IMR-90 (cell line): ENCODE measurements around the gene BCL2. TPM values are rescaled to one million over a fixed set of nuclear protein-coding genes. Genes with fewer than 3 reads are reported as not detected.

Source experiments
- ATAC-seq: fragments of 200-7000 bp; cut with Tn5 transposase; 2 replicates; pipeline ENCODE4 v1.9.1; 2020; ENCODE audit warnings: low read depth, mild to moderate bottlenecking, moderate library complexity
- BruUV-seq: library from RNA; stranded (reverse); fragments of 400-500 nt; replicated peaks from 2 replicates; lab custom pipeline; 2021; lab: Mats Ljungman, UMichigan
- CTCF ChIA-PET: fragments of 300-600 bp; formaldehyde crosslinking; extraction: SDS; loops from one replicate; lab custom pipeline; 2021; ENCODE audit warnings: antibody characterized with exemption; lab: Yijun Ruan, JAX
- POLR2A ChIA-PET: fragments of 300-600 bp; sonication (Branson Sonifier 250); formaldehyde crosslinking; loops from one replicate; lab custom pipeline; 2022; ENCODE audit warnings: antibody characterized with exemption; ENCODE audit not compliant: unreplicated experiment; lab: Charles Lee
- DNase-seq: peaks from one replicate; pipeline ENCODE4 v3.0.0; 2013
- H2AFZ ChIP-seq: replicated peaks from 2 replicates; pipeline ENCODE3; 2013; ENCODE audit warnings: low read length, mild to moderate bottlenecking; ENCODE audit not compliant: poor library complexity
- H2AK5ac ChIP-seq: 2 replicates; pipeline ENCODE4 v1.6.1; 2013; ENCODE audit warnings: low read depth, low read length, inconsistent platforms
- H2AK9ac ChIP-seq: replicated peaks from 2 replicates; pipeline ENCODE3; 2013; ENCODE audit warnings: mild to moderate bottlenecking, low read depth, low read length, moderate library complexity; ENCODE audit not compliant: poor library complexity
- H2BK120ac ChIP-seq: 2 replicates; pipeline ENCODE4 v1.6.1; 2013; ENCODE audit warnings: low read depth, low read length, inconsistent platforms
- H2BK15ac ChIP-seq: 3 replicates; pipeline ENCODE4 v1.6.1; 2013; ENCODE audit warnings: low read depth, low read length, inconsistent platforms
- H2BK20ac ChIP-seq: 2 replicates; pipeline ENCODE4 v1.6.1; 2013; ENCODE audit warnings: low read depth, mild to moderate bottlenecking, inconsistent platforms, low read length, moderate library complexity
- H2BK5ac ChIP-seq: 2 replicates; pipeline ENCODE4 v1.6.1; 2013; ENCODE audit warnings: mild to moderate bottlenecking, low read depth, low read length, inconsistent platforms; ENCODE audit not compliant: poor library complexity, severe bottlenecking
- H3K14ac ChIP-seq: replicated peaks from 2 replicates; pipeline ENCODE4 v1.6.1; 2013; ENCODE audit warnings: low read depth, low read length, inconsistent platforms
- H3K18ac ChIP-seq: 2 replicates; pipeline ENCODE4 v1.6.1; 2013; ENCODE audit warnings: low read depth, low read length, control low read depth
- H3K23ac ChIP-seq: 2 replicates; pipeline ENCODE4 v1.6.1; 2013; ENCODE audit warnings: low read depth, low read length, inconsistent platforms
- H3K27ac ChIP-seq: 2 replicates; pipeline ENCODE4 v1.5.1; 2013; ENCODE audit warnings: mild to moderate bottlenecking, control low read depth, low read length; ENCODE audit not compliant: insufficient read depth
- H3K27me3 ChIP-seq: 2 replicates; pipeline ENCODE4 v1.6.1; 2013; ENCODE audit warnings: low read length; ENCODE audit not compliant: control insufficient read depth, insufficient read depth
- H3K36me3 ChIP-seq: 2 replicates; pipeline ENCODE4 v1.6.1; 2013; ENCODE audit warnings: low read length, mixed read lengths; ENCODE audit not compliant: control insufficient read depth, insufficient read depth
- H3K4ac ChIP-seq: 2 replicates; pipeline ENCODE4 v1.6.1; 2013; ENCODE audit warnings: low read depth, low read length, inconsistent platforms
- H3K4me1 ChIP-seq: 2 replicates; pipeline ENCODE4 v1.6.1; 2013; ENCODE audit warnings: low read length, mixed read lengths; ENCODE audit not compliant: control insufficient read depth, insufficient read depth
- H3K4me2 ChIP-seq: 2 replicates; pipeline ENCODE4 v1.6.1; 2013; ENCODE audit warnings: low read depth, mild to moderate bottlenecking, control low read depth, low read length, moderate library complexity
- H3K4me3 ChIP-seq: 2 replicates; pipeline ENCODE4 v1.5.1; 2013; ENCODE audit warnings: low read depth, mild to moderate bottlenecking, control low read depth, low read length, moderate library complexity; ENCODE audit not compliant: insufficient read depth
- H3K56ac ChIP-seq: 2 replicates; pipeline ENCODE4 v1.6.1; 2013; ENCODE audit warnings: low read length, inconsistent platforms; ENCODE audit not compliant: insufficient read depth; ENCODE audit errors: extremely low read depth
- H3K79me1 ChIP-seq, 2 experiments: 2 replicates each; pipeline ENCODE4 v1.6.1; 2013; ENCODE audit warnings: low read length in 2 of 2, inconsistent platforms in 1 of 2, low read depth in 1 of 2
- H3K9ac ChIP-seq: 2 replicates; pipeline ENCODE4 v1.6.1; 2013; ENCODE audit warnings: low read depth, low read length, control low read depth
- H3K9me1 ChIP-seq: 2 replicates; pipeline ENCODE4 v1.6.1; 2013; ENCODE audit warnings: low read length, inconsistent platforms; ENCODE audit not compliant: insufficient read depth
- H3K9me3 ChIP-seq: 2 replicates; pipeline ENCODE4 v1.6.1; 2013; ENCODE audit warnings: low read length; ENCODE audit not compliant: control insufficient read depth, insufficient read depth
- H4K20me1 ChIP-seq: 2 replicates; pipeline ENCODE4 v1.6.1; 2013; ENCODE audit warnings: low read length, inconsistent platforms; ENCODE audit not compliant: insufficient read depth
- H4K5ac ChIP-seq: 2 replicates; pipeline ENCODE4 v1.6.1; 2013; ENCODE audit warnings: mild to moderate bottlenecking, low read depth, low read length, control low read depth
- H4K8ac ChIP-seq, 2 experiments: 2 replicates each; pipeline ENCODE4 v1.6.1; 2013; ENCODE audit warnings: low read depth in 2 of 2, low read length in 2 of 2, control low read depth in 1 of 2, inconsistent platforms in 1 of 2
- H4K91ac ChIP-seq: 2 replicates; pipeline ENCODE4 v1.6.1; 2013; ENCODE audit warnings: low read depth, low read length, inconsistent platforms; ENCODE audit not compliant: insufficient read depth
- BHLHE40 ChIP-seq: fragments of 150-350 bp; IDR thresholded peaks from 2 replicates; pipeline ENCODE4 v1.6.1; 2016; ENCODE audit warnings: mild to moderate bottlenecking, low read depth, low read length
- CEBPB ChIP-seq: IDR thresholded peaks from 2 replicates; pipeline ENCODE4 v1.6.1; 2012; ENCODE audit warnings: low read depth, low read length, improper control_type of control experiment
- CHD1 ChIP-seq: IDR thresholded peaks from 2 replicates; pipeline ENCODE4 v1.6.1; 2012; ENCODE audit warnings: low read depth, low read length, improper control_type of control experiment
- FOS ChIP-seq: fragments of 150-350 bp; IDR thresholded peaks from 2 replicates; pipeline ENCODE4 v1.6.1; 2016; ENCODE audit warnings: low read depth, low read length
- MAFK ChIP-seq: IDR thresholded peaks from 2 replicates; pipeline ENCODE4 v1.6.1; 2012; ENCODE audit warnings: low read depth, low read length, improper control_type of control experiment
- MXI1 ChIP-seq: IDR thresholded peaks from 2 replicates; pipeline ENCODE4 v1.6.1; 2012; ENCODE audit warnings: low read depth, mild to moderate bottlenecking, low read length, moderate library complexity, borderline replicate concordance
- POLR2A ChIP-seq: IDR thresholded peaks from 2 replicates; pipeline ENCODE4 v1.6.1; 2012; ENCODE audit warnings: mild to moderate bottlenecking, low read depth, low read length
- RAD21 ChIP-seq: IDR thresholded peaks from 2 replicates; pipeline ENCODE4 v1.6.1; 2012; ENCODE audit warnings: low read length, improper control_type of control experiment
- RFX5 ChIP-seq: IDR thresholded peaks from 2 replicates; pipeline ENCODE4 v1.8.0; 2012; ENCODE audit warnings: low read depth, mild to moderate bottlenecking, low read length, moderate library complexity
- WGBS, 2 experiments: methylation state at CpG; one replicate each; pipeline versions ENCODE4 v1.1.5 to v1.1.7; 2013; ENCODE audit warnings: missing lambda C conversion rate in 2 of 2; ENCODE audit not compliant: insufficient read length in 1 of 2; ENCODE audit errors: extremely low coverage in 2 of 2; 5-methylcytosine and 5-hydroxymethylcytosine counted together
- dilution Hi-C: fragments of 300-500 bp; cut with HindIII; formaldehyde crosslinking; loops from one replicate; pipeline ENCODE4 v1.14.3; 2018; ENCODE audit warnings: low sequenced_read_pairs; ENCODE audit not compliant: unreplicated experiment
- in situ Hi-C: fragments of 300-500 bp; cut with MboI; formaldehyde crosslinking; loops from 3 replicates; pipeline ENCODE4 v1.14.3; 2019; ENCODE audit warnings: low sequenced_read_pairs, inconsistent platforms, mixed read lengths
- intact Hi-C: fragments of 100-400 bp; cut with micrococcal nuclease; formaldehyde crosslinking; loops from 2 replicates; pipeline ENCODE4 v1.10.0; 2022
- polyA plus RNA-seq, 3 experiments: library from polyadenylated mRNA; depleted of rRNA; stranded (reverse); fragments of >200 nt; gene quantifications; 2 replicates each; pipeline ENCODE4 v1.2.3, GENCODE V29; 2012; ENCODE audit warnings: low replicate concordance in 1 of 3
- total RNA-seq: library from RNA; depleted of rRNA; stranded (reverse); fragments of >200 nt; gene quantifications from 2 replicates; pipeline ENCODE4 v1.2.3, GENCODE V29; 2012
- TF ChIP-seq, protein P1 (sequence below): fragments of 150-350 bp; IDR thresholded peaks from 2 replicates; pipeline ENCODE4 v1.6.1; 2017; ENCODE audit warnings: mild to moderate bottlenecking, antibody characterized with exemption, low read length, low read depth
- TF ChIP-seq, protein P2 (sequence below): conservative IDR thresholded peaks from 2 replicates; pipeline ENCODE4 v1.5.1; 2012; ENCODE audit warnings: mild to moderate bottlenecking, low read depth, low read length, improper control_type of control experiment
- TF ChIP-seq, protein P3 (sequence below): fragments of 150-350 bp; IDR thresholded peaks from 2 replicates; pipeline ENCODE4 v1.6.1; 2016; ENCODE audit warnings: low read depth, mild to moderate bottlenecking, low read length, moderate library complexity, borderline replicate concordance

BCL2 gene
- total and polyA plus RNA-seq, 2 of the 4 experiments (the other 2 are of a cell fraction) = 0.24 to 0.54 TPM

DNA sequence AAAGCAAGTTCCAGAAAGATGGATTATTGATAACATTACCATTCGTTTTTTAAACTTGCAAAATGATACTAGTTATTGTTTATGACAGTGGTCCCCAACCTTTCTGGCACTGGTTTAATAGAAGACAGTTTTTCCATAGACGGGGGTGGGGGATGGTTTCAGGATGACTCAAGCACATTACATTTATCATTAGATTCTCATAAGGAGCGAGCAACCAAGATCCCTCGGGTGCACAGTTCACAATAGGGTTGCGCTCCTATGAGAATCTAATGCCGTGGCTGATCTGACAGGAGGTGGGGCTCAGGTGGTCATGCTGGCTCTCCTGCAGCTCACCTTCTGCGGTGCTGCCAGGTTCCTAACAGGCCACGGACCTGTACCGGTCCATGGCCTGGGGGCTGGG is 86.2 kb downstream of the BCL2 start:
- H3K27me3 ChIP-seq = no peaks in the 10 kb centered on the region; the same call in none of the 2 replicates
- H2BK20ac ChIP-seq = no peak overlapping the region
- no peak for TF ChIP-seq CHD1
- TF ChIP-seq CEBPB = no peak
- TF ChIP-seq RFX5 = no peak
- TF ChIP-seq, protein P1, sequence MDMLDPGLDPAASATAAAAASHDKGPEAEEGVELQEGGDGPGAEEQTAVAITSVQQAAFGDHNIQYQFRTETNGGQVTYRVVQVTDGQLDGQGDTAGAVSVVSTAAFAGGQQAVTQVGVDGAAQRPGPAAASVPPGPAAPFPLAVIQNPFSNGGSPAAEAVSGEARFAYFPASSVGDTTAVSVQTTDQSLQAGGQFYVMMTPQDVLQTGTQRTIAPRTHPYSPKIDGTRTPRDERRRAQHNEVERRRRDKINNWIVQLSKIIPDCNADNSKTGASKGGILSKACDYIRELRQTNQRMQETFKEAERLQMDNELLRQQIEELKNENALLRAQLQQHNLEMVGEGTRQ = no peak
- TF ChIP-seq BHLHE40 = no peak
- no peak for TF ChIP-seq MXI1
- TF ChIP-seq FOS = no peak
- no peak for TF ChIP-seq MAFK
- TF ChIP-seq, protein P2, sequence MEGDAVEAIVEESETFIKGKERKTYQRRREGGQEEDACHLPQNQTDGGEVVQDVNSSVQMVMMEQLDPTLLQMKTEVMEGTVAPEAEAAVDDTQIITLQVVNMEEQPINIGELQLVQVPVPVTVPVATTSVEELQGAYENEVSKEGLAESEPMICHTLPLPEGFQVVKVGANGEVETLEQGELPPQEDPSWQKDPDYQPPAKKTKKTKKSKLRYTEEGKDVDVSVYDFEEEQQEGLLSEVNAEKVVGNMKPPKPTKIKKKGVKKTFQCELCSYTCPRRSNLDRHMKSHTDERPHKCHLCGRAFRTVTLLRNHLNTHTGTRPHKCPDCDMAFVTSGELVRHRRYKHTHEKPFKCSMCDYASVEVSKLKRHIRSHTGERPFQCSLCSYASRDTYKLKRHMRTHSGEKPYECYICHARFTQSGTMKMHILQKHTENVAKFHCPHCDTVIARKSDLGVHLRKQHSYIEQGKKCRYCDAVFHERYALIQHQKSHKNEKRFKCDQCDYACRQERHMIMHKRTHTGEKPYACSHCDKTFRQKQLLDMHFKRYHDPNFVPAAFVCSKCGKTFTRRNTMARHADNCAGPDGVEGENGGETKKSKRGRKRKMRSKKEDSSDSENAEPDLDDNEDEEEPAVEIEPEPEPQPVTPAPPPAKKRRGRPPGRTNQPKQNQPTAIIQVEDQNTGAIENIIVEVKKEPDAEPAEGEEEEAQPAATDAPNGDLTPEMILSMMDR = no peak
- TF ChIP-seq RAD21 = no peak
- TF ChIP-seq POLR2A = no peak
- TF ChIP-seq, protein P3, sequence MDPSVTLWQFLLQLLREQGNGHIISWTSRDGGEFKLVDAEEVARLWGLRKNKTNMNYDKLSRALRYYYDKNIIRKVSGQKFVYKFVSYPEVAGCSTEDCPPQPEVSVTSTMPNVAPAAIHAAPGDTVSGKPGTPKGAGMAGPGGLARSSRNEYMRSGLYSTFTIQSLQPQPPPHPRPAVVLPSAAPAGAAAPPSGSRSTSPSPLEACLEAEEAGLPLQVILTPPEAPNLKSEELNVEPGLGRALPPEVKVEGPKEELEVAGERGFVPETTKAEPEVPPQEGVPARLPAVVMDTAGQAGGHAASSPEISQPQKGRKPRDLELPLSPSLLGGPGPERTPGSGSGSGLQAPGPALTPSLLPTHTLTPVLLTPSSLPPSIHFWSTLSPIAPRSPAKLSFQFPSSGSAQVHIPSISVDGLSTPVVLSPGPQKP = no peak
- no peak overlapping the region for H3K18ac ChIP-seq
- H3K4me3 ChIP-seq = no peak overlapping the region
- no peak overlapping the region for H3K27ac ChIP-seq
- peaks cover 3% of the 10 kb centered on the region; the same call in 1 of the 2 replicates for H3K9me1 ChIP-seq
- H2BK15ac ChIP-seq = no peak overlapping the region
- dilution Hi-C loops (no loop called here), in situ Hi-C loops (no loop called here), intact Hi-C loops (no loop called here)
- no peak overlapping the region for H2AFZ ChIP-seq
- no peak overlapping the region for H3K23ac ChIP-seq
- H2BK5ac ChIP-seq = no peak overlapping the region
- ChIA-PET CTCF (no interaction called here), POLR2A (no interaction called here)
- no TSS peak for BruUV-seq
- H2AK5ac ChIP-seq = no peak overlapping the region
- H3K79me1 ChIP-seq = no peaks in the 10 kb centered on the region
- DNase-seq = no peak
- H2AK9ac ChIP-seq = no peak overlapping the region
- no peak overlapping the region for H3K9ac ChIP-seq
- H3K14ac ChIP-seq = no peak overlapping the region
- peaks cover 4% of the 10 kb centered on the region for H3K4me1 ChIP-seq
- 83% methylated on average over 2 of the region's 9 CpGs; no CpG with 5 or more reads in 1 of the 2 experiments for WGBS, 2 experiments
- no peak overlapping the region for H4K5ac ChIP-seq
- H3K36me3 ChIP-seq = no peaks in the 10 kb centered on the region
- no peaks in the 10 kb centered on the region for H3K9me3 ChIP-seq
- H3K4me2 ChIP-seq = no peak overlapping the region
- no peak overlapping the region for H2BK120ac ChIP-seq
- H3K56ac ChIP-seq = no peak overlapping the region
- no peak overlapping the region for H4K8ac ChIP-seq
- no peak overlapping the region for H4K91ac ChIP-seq
- no peak overlapping the region for H3K4ac ChIP-seq
- no peak for ATAC-seq
- no peaks in the 10 kb centered on the region for H4K20me1 ChIP-seq
